ENCODE results near the gene SFMBT1.

The SFMBT1 gene

DNA sequence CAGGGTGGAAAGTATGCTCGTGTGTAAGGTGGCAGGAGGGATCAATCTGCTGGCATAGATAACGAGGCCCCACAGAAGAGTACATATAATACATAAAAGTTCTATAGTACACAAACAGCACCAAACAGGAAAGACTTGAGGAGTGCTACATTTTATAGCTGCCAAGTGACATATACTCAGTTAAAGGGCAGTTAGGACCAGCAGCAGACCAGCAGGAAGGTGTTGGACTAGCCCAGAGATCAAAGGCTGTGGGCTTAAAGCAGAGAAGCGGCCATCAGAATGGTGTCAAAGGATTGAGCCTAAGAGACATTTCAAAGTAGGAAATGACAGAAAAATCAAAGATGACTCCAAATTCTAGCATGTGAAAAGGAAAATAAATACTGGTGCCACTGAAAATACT lies 34.5 kb downstream of the SFMBT1 start:
- no peaks in the 10 kb centered on the region for H3K4me1 ChIP-seq (ENCODE audit: control insufficient read depth, low read length)
- 0 out of 2 replicates have a peak, but pooled peaks cover 2% of the 10 kb centered on the region for H3F3A ChIP-seq (ENCODE audit: control insufficient read depth, insufficient read depth)
- no peaks in the 10 kb centered on the region for H3K9me3 ChIP-seq (ENCODE audit: control insufficient read depth, insufficient read depth, low read length)
- no peak overlapping the region for H3K4me3 ChIP-seq (ENCODE audit: low read length)
- no peak overlapping the region for H3K4me2 ChIP-seq (ENCODE audit: low read length)
- H4K20me1 ChIP-seq (ENCODE audit: control insufficient read depth, insufficient read depth, low read depth, low read length), result no peaks in the 10 kb centered on the region
- no peaks in the 10 kb centered on the region for H3K36me3 ChIP-seq (ENCODE audit: control insufficient read depth, low read length)
- H3K27me3 ChIP-seq (ENCODE audit: control insufficient read depth, low read length), result no peaks in the 10 kb centered on the region
- H3K9me2 ChIP-seq (replicated peaks; ENCODE audit: control insufficient read depth, low read length), result no peaks in the 10 kb centered on the region
- TF ChIP-seq CTCF (IDR thresholded peaks at IDR 0.05; ENCODE audit: low read depth, low read length, poor library complexity, severe bottlenecking) (no peak), EZH2phosphoT487 (IDR thresholded peaks at IDR 0.05; ENCODE audit: borderline replicate concordance, low read length) (no peak)
- H3K27ac ChIP-seq (ENCODE audit: low read depth, low read length), result no peak overlapping the region
- H3K79me2 ChIP-seq (ENCODE audit: control insufficient read depth, low read length), result no peaks in the 10 kb centered on the region

DNA sequence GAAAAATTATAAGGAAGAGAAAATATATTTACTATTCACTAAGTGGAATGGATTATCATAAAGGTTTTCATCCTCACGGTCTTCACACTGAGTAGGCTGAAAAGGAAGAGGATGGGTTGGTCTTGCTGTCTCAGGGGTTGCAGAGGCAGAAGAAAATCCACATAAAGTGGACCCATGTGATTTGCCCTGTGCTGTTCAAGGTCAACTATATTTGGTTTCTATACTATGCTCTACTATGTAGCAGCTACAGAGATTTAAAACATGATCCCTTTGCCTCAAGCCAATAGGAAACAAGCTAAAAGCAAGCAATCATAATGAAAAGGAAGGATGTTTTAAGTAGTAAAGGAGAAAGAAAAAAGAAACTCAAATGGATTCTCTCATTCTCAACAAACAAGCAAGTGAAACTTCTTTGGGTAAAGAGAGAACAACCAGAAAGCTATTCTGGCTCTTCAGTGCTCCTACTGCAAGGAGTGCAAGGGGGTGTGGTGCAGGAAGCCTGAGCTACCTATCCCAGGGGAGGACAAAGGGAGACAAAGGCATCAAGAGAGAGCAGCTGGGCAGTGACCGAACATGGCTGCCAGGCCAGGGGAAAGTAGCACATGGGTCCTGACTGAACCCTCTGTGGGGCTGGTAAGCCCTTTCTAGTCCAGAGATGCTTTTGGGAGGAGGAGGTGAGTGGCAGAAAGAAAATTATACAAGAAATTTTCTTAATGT lies 35.9 kb downstream of the SFMBT1 start:
- Histone ChIP-seq H3K4me3 (ENCODE audit: low read length) (no peak overlapping the region), H3K79me2 (ENCODE audit: control insufficient read depth, low read length) (no peaks in the 10 kb centered on the region), H3K9me3 (ENCODE audit: control insufficient read depth, insufficient read depth, low read length) (no peaks in the 10 kb centered on the region), H3F3A (ENCODE audit: control insufficient read depth, insufficient read depth) (0 out of 2 replicates have a peak, but pooled peaks cover 2% of the 10 kb centered on the region), H3K9me2 (replicated peaks; ENCODE audit: control insufficient read depth, low read length) (no peaks in the 10 kb centered on the region), H3K36me3 (ENCODE audit: control insufficient read depth, low read length) (no peaks in the 10 kb centered on the region), H4K20me1 (ENCODE audit: control insufficient read depth, insufficient read depth, low read depth, low read length) (no peaks in the 10 kb centered on the region), H3K4me1 (ENCODE audit: control insufficient read depth, low read length) (no peaks in the 10 kb centered on the region), H3K4me2 (ENCODE audit: low read length) (no peak overlapping the region), H3K27me3 (ENCODE audit: control insufficient read depth, low read length) (no peaks in the 10 kb centered on the region), H3K27ac (ENCODE audit: low read depth, low read length) (no peak overlapping the region)
- TF ChIP-seq EZH2phosphoT487 (IDR thresholded peaks at IDR 0.05; ENCODE audit: borderline replicate concordance, low read length) (no peak), CTCF (IDR thresholded peaks at IDR 0.05; ENCODE audit: low read depth, low read length, poor library complexity, severe bottlenecking) (no peak)

GRCh38 chr3:53008932-53009331 lies 36.9 kb downstream of the SFMBT1 start:
- Histone ChIP-seq H3K4me2 (ENCODE audit: low read length) (no peak overlapping the region), H3K9me2 (replicated peaks; ENCODE audit: control insufficient read depth, low read length) (no peaks in the 10 kb centered on the region)

More at GRCh38 chr3:53008932-53009331, 36.9 kb downstream of the SFMBT1 start:
- Histone ChIP-seq H3K27me3 (ENCODE audit: control insufficient read depth, low read length) (no peaks in the 10 kb centered on the region), H3K79me2 (ENCODE audit: control insufficient read depth, low read length) (no peaks in the 10 kb centered on the region), H3F3A (ENCODE audit: control insufficient read depth, insufficient read depth) (0 out of 2 replicates have a peak, but pooled peaks cover 2% of the 10 kb centered on the region), H3K9me3 (ENCODE audit: control insufficient read depth, insufficient read depth, low read length) (no peaks in the 10 kb centered on the region), H4K20me1 (ENCODE audit: control insufficient read depth, insufficient read depth, low read depth, low read length) (no peaks in the 10 kb centered on the region), H3K4me3 (ENCODE audit: low read length) (no peak overlapping the region), H3K4me1 (ENCODE audit: control insufficient read depth, low read length) (no peaks in the 10 kb centered on the region), H3K27ac (ENCODE audit: low read depth, low read length) (no peak overlapping the region), H3K36me3 (ENCODE audit: control insufficient read depth, low read length) (no peaks in the 10 kb centered on the region)
- TF ChIP-seq EZH2phosphoT487 (IDR thresholded peaks at IDR 0.05; ENCODE audit: borderline replicate concordance, low read length) (no peak), CTCF (IDR thresholded peaks at IDR 0.05; ENCODE audit: low read depth, low read length, poor library complexity, severe bottlenecking) (no peak)
